Liver (tissue), 9 donors: Measurements from ENCODE around the gene ZNF71. TPM values are rescaled to one million over a fixed set of nuclear protein-coding genes. Genes with fewer than 3 reads are reported as not detected.

Experiments used
- DNase-seq: peaks from one replicate; pipeline ENCODE4 v3.0.0-alpha.2; 2017; ENCODE audit warnings: low spot score
- H3K27ac ChIP-seq, 2 donors: one replicate each; pipeline ENCODE4 v1.7.0; 2013; ENCODE audit warnings: inconsistent platforms in 2 of 2, low read length in 2 of 2, control low read depth in 1 of 2, low read depth in 1 of 2, mild to moderate bottlenecking in 1 of 2
- H3K27me3 ChIP-seq, 4 donors: one replicate each; pipeline versions ENCODE4 v1.6.1 to v1.7.0; 2013; ENCODE audit warnings: low read length in 3 of 4, inconsistent platforms in 1 of 4, mild to moderate bottlenecking in 1 of 4, moderate library complexity in 1 of 4; ENCODE audit not compliant: control insufficient read depth in 4 of 4, insufficient read depth in 4 of 4
- H3K36me3 ChIP-seq, 4 donors: one replicate each; pipeline versions ENCODE4 v1.6.1 to v1.7.0; 2013; ENCODE audit warnings: low read length in 3 of 4, mild to moderate bottlenecking in 3 of 4, low read depth in 1 of 4, moderate library complexity in 1 of 4; ENCODE audit not compliant: control insufficient read depth in 4 of 4, insufficient read depth in 3 of 4
- H3K4me1 ChIP-seq, 4 donors: one replicate each; pipeline versions ENCODE4 v1.6.1 to v1.7.0; 2013; ENCODE audit warnings: low read length in 3 of 4, mild to moderate bottlenecking in 3 of 4, moderate library complexity in 1 of 4; ENCODE audit not compliant: control insufficient read depth in 4 of 4, insufficient read depth in 4 of 4
- H3K4me3 ChIP-seq, 3 donors: one replicate each; pipeline versions ENCODE4 v1.6.1 to v1.7.0; 2013; ENCODE audit warnings: low read length in 3 of 3, control low read depth in 1 of 3, low read depth in 1 of 3, mild to moderate bottlenecking in 1 of 3
- H3K9ac ChIP-seq, 2 donors: one replicate each; pipeline ENCODE4 v1.7.0; 2013; ENCODE audit warnings: low read length in 2 of 2, mild to moderate bottlenecking in 2 of 2, moderate library complexity in 2 of 2, control low read depth in 1 of 2, low read depth in 1 of 2
- H3K9me3 ChIP-seq, 4 donors: one replicate each; pipeline versions ENCODE4 v1.6.1 to v1.7.0; 2013; ENCODE audit warnings: low read length in 3 of 4; ENCODE audit not compliant: control insufficient read depth in 4 of 4
- FOXA1 ChIP-seq: IDR thresholded peaks from 2 replicates; pipeline ENCODE4 v1.6.1; 2016; ENCODE audit warnings: antibody characterized with exemption
- FOXA2 ChIP-seq: IDR thresholded peaks from 2 replicates; pipeline ENCODE4 v1.6.1; 2016; ENCODE audit warnings: antibody characterized with exemption
- GABPA ChIP-seq, 2 donors: IDR thresholded peaks in 1 of 2; conservative IDR thresholded peaks in 1 of 2; 2 replicates each; pipeline ENCODE4 v1.6.1; 2016; ENCODE audit warnings: antibody characterized with exemption in 2 of 2, mild to moderate bottlenecking in 1 of 2, moderate library complexity in 1 of 2
- HNF4A ChIP-seq, 2 donors: conservative IDR thresholded peaks; 2 replicates each; pipeline ENCODE4 v1.6.1; 2016; ENCODE audit warnings: antibody characterized with exemption in 2 of 2, mild to moderate bottlenecking in 2 of 2
- HNF4G ChIP-seq: IDR thresholded peaks from 2 replicates; pipeline ENCODE4 v1.6.1; 2016; ENCODE audit warnings: antibody characterized with exemption
- JUND ChIP-seq, 2 donors: IDR thresholded peaks; 2 replicates each; pipeline ENCODE4 v1.6.1; 2016; ENCODE audit warnings: antibody characterized with exemption in 2 of 2
- NR2F2 ChIP-seq: IDR thresholded peaks from 2 replicates; pipeline ENCODE4 v1.6.1; 2016; ENCODE audit warnings: antibody characterized with exemption
- RAD21 ChIP-seq, 2 donors: IDR thresholded peaks; 2 replicates each; pipeline ENCODE4 v1.6.1; 2016; ENCODE audit warnings: antibody characterized with exemption in 2 of 2, mild to moderate bottlenecking in 2 of 2
- RXRA ChIP-seq, 2 donors: IDR thresholded peaks; 2 replicates each; pipeline ENCODE4 v1.6.1; 2017 to 2018; ENCODE audit warnings: antibody characterized with exemption in 2 of 2, mild to moderate bottlenecking in 1 of 2
- SP1 ChIP-seq: IDR thresholded peaks from 2 replicates; pipeline ENCODE4 v1.6.1; 2018; ENCODE audit warnings: antibody characterized with exemption, mild to moderate bottlenecking
- TAF1 ChIP-seq: conservative IDR thresholded peaks from 2 replicates; pipeline ENCODE4 v1.6.1; 2016; ENCODE audit warnings: antibody characterized with exemption, mild to moderate bottlenecking
- YY1 ChIP-seq: IDR thresholded peaks from 2 replicates; pipeline ENCODE4 v1.6.1; 2016; ENCODE audit warnings: antibody characterized with exemption, mild to moderate bottlenecking
- ZBTB33 ChIP-seq: IDR thresholded peaks from 2 replicates; pipeline ENCODE4 v1.6.1; 2016; ENCODE audit warnings: antibody characterized with exemption
- WGBS: extraction: QIAGEN DNeasy Blood & Tissue Kit; methylation state at CpG from one replicate; pipeline ENCODE4 v1.1.7; 2013; 5-methylcytosine and 5-hydroxymethylcytosine counted together
- polyA plus RNA-seq, 2 donors: library from polyadenylated mRNA; stranded (reverse) in 1 of 2; unstranded in 1 of 2; fragments of 200-250 nt in 1 of 2; fragments of >200 nt in 1 of 2; fragmentation: Nextera tagmentation in 1 of 2; extraction: Ambion mirVana in 1 of 2; gene quantifications; one replicate each; pipeline versions ENCODE4 v1.2.1 to v1.2.3, GENCODE V29; 2013 to 2015
- total RNA-seq, 2 donors: library from RNA; depleted of rRNA; stranded (reverse); fragments of >200 nt; gene quantifications; one replicate each; pipeline ENCODE4 v1.2.3, GENCODE V29; 2014
- TF ChIP-seq, protein P1 (sequence below): IDR thresholded peaks from 2 replicates; pipeline ENCODE4 v1.6.1; 2016; ENCODE audit warnings: antibody characterized with exemption, mild to moderate bottlenecking
- TF ChIP-seq, protein P2 (sequence below): IDR thresholded peaks from 2 replicates; pipeline ENCODE4 v1.6.1; 2016; ENCODE audit warnings: antibody characterized with exemption
- donor health status: healthy.
- donor health status: healthy.
- donor health status: healthy.
- donor health status: healthy.
- donor health status: healthy.

ZNF71 gene
- total and polyA plus RNA-seq, 4 donors = 0.46 to 3.4 (median 1.8) TPM

DNA sequence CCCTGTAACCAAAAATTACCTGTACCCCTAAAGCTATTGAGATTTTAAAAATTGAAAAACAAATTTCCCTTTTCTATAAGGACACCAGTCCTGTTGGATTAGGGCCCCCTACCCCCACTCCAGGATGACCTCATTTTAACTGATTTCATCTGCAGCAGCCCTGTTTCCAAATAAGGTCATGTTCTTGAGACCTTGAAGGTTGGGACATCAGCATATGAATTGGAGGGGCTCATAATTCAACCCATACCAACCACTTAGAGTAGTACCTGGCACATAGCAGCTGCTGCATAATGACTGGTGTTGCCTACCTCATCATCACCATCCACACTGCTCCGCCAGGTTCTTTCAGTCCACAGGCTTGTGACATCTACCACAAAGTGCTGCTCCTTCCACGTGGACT, 17.6 kb downstream of the ZNF71 start:
- H3K9me3 ChIP-seq = peaks cover 15 to 68% (median 39%) of the 10 kb centered on the region in 4 donors
- DNase-seq = no peak
- H3K27ac ChIP-seq = no peak overlapping the region
- 92% methylated on average over 2 of the region's 2 CpGs for WGBS
- H3K36me3 ChIP-seq = peaks cover 0 to 3% (median 1%) of the 10 kb centered on the region in 4 donors
- H3K4me3 ChIP-seq = peak overlapping the region in 2 of 3 donors; percentile 14 to 18
- TF ChIP-seq ZBTB33 (no peak), RXRA (IDR thresholded peaks at IDR 0.05) (no peak), SP1 (no peak), RAD21 (IDR thresholded peaks at IDR 0.05) (no peak), FOXA2 (no peak), NR2F2 (no peak), HNF4A (conservative IDR thresholded peaks at IDR 0.05) (no peak), GABPA (IDR thresholded peaks at IDR 0.05 in 1 of 2, conservative IDR thresholded peaks at IDR 0.05 in 1 of 2) (no peak), FOXA1 (no peak), YY1 (no peak)
- TF ChIP-seq, protein P1, sequence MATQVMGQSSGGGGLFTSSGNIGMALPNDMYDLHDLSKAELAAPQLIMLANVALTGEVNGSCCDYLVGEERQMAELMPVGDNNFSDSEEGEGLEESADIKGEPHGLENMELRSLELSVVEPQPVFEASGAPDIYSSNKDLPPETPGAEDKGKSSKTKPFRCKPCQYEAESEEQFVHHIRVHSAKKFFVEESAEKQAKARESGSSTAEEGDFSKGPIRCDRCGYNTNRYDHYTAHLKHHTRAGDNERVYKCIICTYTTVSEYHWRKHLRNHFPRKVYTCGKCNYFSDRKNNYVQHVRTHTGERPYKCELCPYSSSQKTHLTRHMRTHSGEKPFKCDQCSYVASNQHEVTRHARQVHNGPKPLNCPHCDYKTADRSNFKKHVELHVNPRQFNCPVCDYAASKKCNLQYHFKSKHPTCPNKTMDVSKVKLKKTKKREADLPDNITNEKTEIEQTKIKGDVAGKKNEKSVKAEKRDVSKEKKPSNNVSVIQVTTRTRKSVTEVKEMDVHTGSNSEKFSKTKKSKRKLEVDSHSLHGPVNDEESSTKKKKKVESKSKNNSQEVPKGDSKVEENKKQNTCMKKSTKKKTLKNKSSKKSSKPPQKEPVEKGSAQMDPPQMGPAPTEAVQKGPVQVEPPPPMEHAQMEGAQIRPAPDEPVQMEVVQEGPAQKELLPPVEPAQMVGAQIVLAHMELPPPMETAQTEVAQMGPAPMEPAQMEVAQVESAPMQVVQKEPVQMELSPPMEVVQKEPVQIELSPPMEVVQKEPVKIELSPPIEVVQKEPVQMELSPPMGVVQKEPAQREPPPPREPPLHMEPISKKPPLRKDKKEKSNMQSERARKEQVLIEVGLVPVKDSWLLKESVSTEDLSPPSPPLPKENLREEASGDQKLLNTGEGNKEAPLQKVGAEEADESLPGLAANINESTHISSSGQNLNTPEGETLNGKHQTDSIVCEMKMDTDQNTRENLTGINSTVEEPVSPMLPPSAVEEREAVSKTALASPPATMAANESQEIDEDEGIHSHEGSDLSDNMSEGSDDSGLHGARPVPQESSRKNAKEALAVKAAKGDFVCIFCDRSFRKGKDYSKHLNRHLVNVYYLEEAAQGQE = no peak
- TF ChIP-seq, protein P2, sequence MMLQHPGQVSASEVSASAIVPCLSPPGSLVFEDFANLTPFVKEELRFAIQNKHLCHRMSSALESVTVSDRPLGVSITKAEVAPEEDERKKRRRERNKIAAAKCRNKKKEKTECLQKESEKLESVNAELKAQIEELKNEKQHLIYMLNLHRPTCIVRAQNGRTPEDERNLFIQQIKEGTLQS = no peak
- H3K9ac ChIP-seq = no peak overlapping the region
- H3K27me3 ChIP-seq = no peaks in the 10 kb centered on the region
- H3K4me1 ChIP-seq = no peaks in the 10 kb centered on the region

DNA sequence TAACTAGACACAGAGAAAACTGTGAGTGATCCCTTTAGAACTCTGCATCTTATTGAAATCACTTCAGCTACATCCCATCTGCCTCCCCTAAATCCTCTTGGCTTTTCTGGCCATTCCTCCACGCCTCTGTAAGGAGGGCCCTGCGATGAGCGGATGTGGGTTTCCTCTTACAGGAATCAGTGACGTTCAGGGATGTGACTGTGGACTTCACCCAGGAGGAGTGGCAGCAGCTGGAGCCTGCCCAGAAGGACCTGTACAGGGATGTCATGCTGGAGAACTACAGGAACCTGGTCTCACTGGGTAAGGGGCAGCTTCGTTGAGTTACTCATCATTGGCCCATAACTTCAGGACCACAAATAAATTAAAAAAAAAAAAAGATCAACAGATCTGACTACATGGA, 18.5 kb downstream of the ZNF71 start:
- WGBS = 90% methylated on average over 5 of the region's 5 CpGs
- H3K9me3 ChIP-seq = peaks cover 14 to 70% (median 38%) of the 10 kb centered on the region in 4 donors
- no peak for DNase-seq
- no peak overlapping the region for H3K9ac ChIP-seq
- H3K27me3 ChIP-seq = no peaks in the 10 kb centered on the region
- TF ChIP-seq RAD21 (IDR thresholded peaks at IDR 0.05) = no peak
- no peak for TF ChIP-seq NR2F2
- TF ChIP-seq FOXA2 = no peak
- no peaks in the 10 kb centered on the region for H3K4me1 ChIP-seq
- H3K36me3 ChIP-seq = peaks cover 0 to 4% (median 1%) of the 10 kb centered on the region in 4 donors
- no peak overlapping the region for H3K27ac ChIP-seq
- H3K4me3 ChIP-seq = peak overlapping the region in 2 of 3 donors; percentile 0 to 23

DNA sequence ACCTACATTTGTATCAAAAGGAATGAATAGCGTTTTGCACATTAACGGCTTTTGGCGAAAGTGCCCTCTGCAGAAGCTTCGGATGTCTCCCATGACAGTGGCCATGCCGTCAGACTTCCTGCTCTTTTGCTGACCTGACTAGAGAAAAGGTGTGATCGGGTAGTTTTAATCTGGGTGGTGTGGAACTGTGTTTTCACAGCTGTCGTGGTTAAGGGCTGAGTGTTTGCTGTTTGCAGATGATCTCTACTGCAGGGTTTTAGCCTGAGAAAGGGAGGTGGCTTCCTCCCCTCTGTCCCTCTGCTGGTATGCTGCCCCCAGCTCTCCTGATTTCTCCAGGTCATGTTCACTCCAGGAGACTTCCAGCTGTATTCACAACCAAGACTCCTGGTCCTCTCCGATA, 22.4 kb downstream of the ZNF71 start:
- no peaks in the 10 kb centered on the region for H3K4me1 ChIP-seq
- peaks cover 1 to 14% (median 3%) of the 10 kb centered on the region in 4 donors for H3K36me3 ChIP-seq
- WGBS = 94% methylated on average over 8 of the region's 8 CpGs
- TF ChIP-seq JUND (IDR thresholded peaks at IDR 0.05) (no peak), ZBTB33 (no peak), FOXA1 (no peak), HNF4G (no peak), HNF4A (conservative IDR thresholded peaks at IDR 0.05) (no peak), TAF1 (no peak)
- H3K9ac ChIP-seq = no peak overlapping the region
- peak overlapping the region in 1 of 3 donors; percentile 4 for H3K4me3 ChIP-seq
- H3K9me3 ChIP-seq = peaks cover 13 to 64% (median 38%) of the 10 kb centered on the region in 4 donors
- H3K27ac ChIP-seq = no peak overlapping the region
- no peaks in the 10 kb centered on the region for H3K27me3 ChIP-seq
- no peak for DNase-seq
